K562 (cell line): ENCODE results near the gene GPRIN3. TPM values are rescaled to one million over a fixed set of nuclear protein-coding genes. Genes with fewer than 3 reads are reported as not detected.

ENCODE experiments used
- CC2D1A ChIP-seq: fragments of 450-650 bp; IDR thresholded peaks from 2 replicates; pipeline ENCODE4 v1.6.1; 2017; ENCODE audit warnings: mild to moderate bottlenecking
- KHSRP ChIP-seq: fragments of 450-650 bp; IDR thresholded peaks from 2 replicates; pipeline ENCODE4 v1.6.1; 2017
- MEF2D ChIP-seq: conservative IDR thresholded peaks from 2 replicates; pipeline ENCODE4 v1.6.1; 2016; ENCODE audit warnings: low read depth, missing genetic modification characterization, missing compliant biosample characterization
- XRCC4 ChIP-seq: IDR thresholded peaks from one replicate; pipeline ENCODE4 v1.6.1; 2011; ENCODE audit not compliant: insufficient read depth, insufficient read length; ENCODE audit errors: extremely low read depth
- ZEB2 ChIP-seq: fragments of 450-650 bp; IDR thresholded peaks from 2 replicates; pipeline ENCODE4 v1.6.1; 2016
- polyA plus RNA-seq, 8 experiments: library from polyadenylated mRNA; depleted of rRNA in 4 of 8; stranded (reverse) in 5 of 8; unstranded in 3 of 8; fragments of >200 nt; fragmentation: Nextera tagmentation in 2 of 8; fragmentation: Illumina TruSeq in 1 of 8; extraction: Ambion mirVana in 2 of 8; extraction: Trizol in 1 of 8; gene quantifications; 2 replicates each; pipeline versions ENCODE4 v1.2.1 to v1.2.3, GENCODE V29; 2011 to 2014; ENCODE audit warnings: inconsistent platforms in 1 of 8, missing spikeins in 1 of 8
- total RNA-seq, 7 experiments: library from RNA; depleted of rRNA in 6 of 7; stranded (reverse); fragments of >200 nt in 6 of 7; fragmentation: Illumina TruSeq in 2 of 7; extraction: Trizol in 2 of 7; gene quantifications; 2 replicates each; pipeline versions ENCODE4 v1.2.1 to v1.2.3, GENCODE V29; 2011 to 2021; ENCODE audit warnings: low replicate concordance in 1 of 7
- TF ChIP-seq, protein P1 (sequence below): fragments of 200-800 bp; sonication (Bioruptor generic); IDR thresholded peaks from 2 replicates; pipeline ENCODE4 v1.6.1; 2016; ENCODE audit warnings: missing genetic modification characterization, missing compliant biosample characterization
- TF ChIP-seq, protein P2 (sequence below), 2 experiments: IDR thresholded peaks; 2 replicates each; pipeline ENCODE4 v1.6.1; 2012; ENCODE audit warnings: improper control_type of control experiment in 2 of 2, low read depth in 2 of 2, low read length in 2 of 2, borderline replicate concordance in 1 of 2

Gene GPRIN3
- total and polyA plus RNA-seq, 9 of the 15 experiments (the other 6 are each of a cell fraction or from before 2014, with no cell fraction given) = 0.02 TPM; not detected in 8

- TF ChIP-seq, protein P1, sequence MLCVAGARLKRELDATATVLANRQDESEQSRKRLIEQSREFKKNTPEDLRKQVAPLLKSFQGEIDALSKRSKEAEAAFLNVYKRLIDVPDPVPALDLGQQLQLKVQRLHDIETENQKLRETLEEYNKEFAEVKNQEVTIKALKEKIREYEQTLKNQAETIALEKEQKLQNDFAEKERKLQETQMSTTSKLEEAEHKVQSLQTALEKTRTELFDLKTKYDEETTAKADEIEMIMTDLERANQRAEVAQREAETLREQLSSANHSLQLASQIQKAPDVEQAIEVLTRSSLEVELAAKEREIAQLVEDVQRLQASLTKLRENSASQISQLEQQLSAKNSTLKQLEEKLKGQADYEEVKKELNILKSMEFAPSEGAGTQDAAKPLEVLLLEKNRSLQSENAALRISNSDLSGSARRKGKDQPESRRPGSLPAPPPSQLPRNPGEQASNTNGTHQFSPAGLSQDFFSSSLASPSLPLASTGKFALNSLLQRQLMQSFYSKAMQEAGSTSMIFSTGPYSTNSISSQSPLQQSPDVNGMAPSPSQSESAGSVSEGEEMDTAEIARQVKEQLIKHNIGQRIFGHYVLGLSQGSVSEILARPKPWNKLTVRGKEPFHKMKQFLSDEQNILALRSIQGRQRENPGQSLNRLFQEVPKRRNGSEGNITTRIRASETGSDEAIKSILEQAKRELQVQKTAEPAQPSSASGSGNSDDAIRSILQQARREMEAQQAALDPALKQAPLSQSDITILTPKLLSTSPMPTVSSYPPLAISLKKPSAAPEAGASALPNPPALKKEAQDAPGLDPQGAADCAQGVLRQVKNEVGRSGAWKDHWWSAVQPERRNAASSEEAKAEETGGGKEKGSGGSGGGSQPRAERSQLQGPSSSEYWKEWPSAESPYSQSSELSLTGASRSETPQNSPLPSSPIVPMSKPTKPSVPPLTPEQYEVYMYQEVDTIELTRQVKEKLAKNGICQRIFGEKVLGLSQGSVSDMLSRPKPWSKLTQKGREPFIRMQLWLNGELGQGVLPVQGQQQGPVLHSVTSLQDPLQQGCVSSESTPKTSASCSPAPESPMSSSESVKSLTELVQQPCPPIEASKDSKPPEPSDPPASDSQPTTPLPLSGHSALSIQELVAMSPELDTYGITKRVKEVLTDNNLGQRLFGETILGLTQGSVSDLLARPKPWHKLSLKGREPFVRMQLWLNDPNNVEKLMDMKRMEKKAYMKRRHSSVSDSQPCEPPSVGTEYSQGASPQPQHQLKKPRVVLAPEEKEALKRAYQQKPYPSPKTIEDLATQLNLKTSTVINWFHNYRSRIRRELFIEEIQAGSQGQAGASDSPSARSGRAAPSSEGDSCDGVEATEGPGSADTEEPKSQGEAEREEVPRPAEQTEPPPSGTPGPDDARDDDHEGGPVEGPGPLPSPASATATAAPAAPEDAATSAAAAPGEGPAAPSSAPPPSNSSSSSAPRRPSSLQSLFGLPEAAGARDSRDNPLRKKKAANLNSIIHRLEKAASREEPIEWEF (CRISPR knock-in tag) = no peak
- TF ChIP-seq, protein P2, sequence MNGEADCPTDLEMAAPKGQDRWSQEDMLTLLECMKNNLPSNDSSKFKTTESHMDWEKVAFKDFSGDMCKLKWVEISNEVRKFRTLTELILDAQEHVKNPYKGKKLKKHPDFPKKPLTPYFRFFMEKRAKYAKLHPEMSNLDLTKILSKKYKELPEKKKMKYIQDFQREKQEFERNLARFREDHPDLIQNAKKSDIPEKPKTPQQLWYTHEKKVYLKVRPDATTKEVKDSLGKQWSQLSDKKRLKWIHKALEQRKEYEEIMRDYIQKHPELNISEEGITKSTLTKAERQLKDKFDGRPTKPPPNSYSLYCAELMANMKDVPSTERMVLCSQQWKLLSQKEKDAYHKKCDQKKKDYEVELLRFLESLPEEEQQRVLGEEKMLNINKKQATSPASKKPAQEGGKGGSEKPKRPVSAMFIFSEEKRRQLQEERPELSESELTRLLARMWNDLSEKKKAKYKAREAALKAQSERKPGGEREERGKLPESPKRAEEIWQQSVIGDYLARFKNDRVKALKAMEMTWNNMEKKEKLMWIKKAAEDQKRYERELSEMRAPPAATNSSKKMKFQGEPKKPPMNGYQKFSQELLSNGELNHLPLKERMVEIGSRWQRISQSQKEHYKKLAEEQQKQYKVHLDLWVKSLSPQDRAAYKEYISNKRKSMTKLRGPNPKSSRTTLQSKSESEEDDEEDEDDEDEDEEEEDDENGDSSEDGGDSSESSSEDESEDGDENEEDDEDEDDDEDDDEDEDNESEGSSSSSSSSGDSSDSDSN (IDR thresholded peaks at IDR 0.05; ENCODE audit: borderline replicate concordance in 1 of 2, low read depth in 2 of 2, low read length in 2 of 2) = no peak
- TF ChIP-seq MEF2D (tag) (no peak), KHSRP (no peak), ZEB2 (no peak), CC2D1A (no peak), XRCC4 (no peak)
Observed at GRCh38 chr4:89251396-89251795, 56.2 kb downstream of the GPRIN3 start (continued).
